Amygdala (tissue), 56 donors: ENCODE measurements around the gene ZNF684.
"Not testable (repeated sequence)": the region's sequence is repeated elsewhere in the genome, so short reads cannot be mapped to it uniquely, and the experiment has no call there.

Experiments used
- DNase-seq, 56 donors: peaks; one replicate each; lab custom pipeline; 2025; lab: John Stamatoyannopoulos, UW

ZNF684 gene

DNA sequence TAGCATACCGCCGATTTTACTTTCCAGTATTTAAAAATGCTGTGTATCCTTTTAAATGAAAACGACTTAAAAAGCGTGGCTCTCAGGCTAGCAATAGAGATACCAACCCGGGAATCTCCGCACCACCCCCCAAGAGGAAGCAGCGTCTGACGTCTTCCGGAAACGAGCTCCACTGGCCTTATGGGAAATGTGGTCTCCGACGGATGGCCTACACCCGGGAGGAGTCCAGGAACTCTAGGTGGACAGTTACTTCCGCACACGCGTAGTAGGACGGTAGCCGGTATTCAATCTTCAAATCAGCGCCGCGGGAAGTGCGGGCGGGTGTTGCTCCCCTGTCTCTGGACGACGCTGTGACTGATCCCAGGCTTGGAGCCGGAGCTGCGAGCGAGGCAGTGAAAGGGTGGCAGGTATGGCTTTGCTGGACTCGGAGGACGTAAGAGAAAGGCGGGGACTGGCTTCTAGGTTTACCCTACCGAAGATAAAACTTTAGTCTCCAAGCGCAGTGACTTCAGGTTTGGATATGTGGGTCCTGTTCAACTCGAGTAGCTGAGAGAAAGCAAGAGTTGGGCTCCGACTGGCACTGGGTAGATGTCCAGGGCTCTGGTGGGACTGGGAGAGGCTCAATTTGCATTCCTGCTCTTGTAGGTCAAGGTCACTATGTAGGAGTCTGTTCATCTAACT is at the start of gene ZNF684:
ZNF684 (plus strand) TSS at position 257 of the 681 bp plus-strand sequence. CDS start 1,530 bp downstream, outside the sequence.
- peak; percentile 52 to 93 (median 83) for DNase-seq

DNA sequence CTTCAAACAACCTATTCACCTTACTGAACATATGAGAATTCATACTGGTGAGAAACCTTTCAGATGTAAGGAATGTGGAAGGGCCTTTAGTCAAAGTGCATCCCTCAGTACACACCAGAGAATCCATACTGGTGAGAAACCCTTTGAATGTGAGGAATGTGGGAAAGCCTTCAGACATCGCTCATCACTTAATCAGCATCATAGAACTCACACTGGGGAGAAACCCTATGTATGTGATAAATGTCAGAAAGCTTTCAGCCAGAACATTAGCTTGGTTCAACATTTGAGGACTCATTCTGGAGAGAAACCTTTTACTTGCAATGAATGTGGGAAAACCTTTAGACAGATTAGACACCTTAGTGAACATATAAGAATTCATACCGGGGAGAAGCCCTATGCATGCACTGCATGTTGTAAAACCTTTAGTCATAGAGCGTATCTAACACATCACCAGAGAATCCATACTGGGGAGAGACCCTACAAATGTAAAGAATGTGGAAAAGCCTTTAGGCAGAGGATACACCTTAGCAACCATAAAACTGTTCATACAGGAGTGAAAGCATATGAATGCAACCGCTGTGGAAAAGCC is 36.0 kb upstream of the ZNF684 start:
- no peak for DNase-seq

DNA sequence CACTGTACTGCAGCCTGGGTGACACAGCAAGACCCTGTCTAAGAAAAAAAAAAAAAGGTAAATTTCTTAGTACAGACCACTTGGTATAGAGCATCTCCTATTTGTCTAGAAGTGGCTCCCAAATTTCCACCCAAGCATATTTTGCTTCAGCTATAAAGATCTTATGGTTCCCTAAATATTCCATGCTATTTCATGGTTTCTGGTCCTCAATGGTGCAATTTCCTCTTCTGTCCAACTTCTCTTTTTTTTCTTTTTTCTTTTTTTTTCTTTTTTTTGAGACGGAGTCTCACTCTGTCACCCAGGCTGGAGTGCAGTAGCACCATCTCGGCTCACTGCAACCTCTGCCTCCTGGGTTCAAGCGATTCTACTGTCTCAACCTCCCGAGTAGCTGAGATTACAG is 28.8 kb upstream of the ZNF684 start:
- DNase-seq, result not testable (repeated sequence)

DNA sequence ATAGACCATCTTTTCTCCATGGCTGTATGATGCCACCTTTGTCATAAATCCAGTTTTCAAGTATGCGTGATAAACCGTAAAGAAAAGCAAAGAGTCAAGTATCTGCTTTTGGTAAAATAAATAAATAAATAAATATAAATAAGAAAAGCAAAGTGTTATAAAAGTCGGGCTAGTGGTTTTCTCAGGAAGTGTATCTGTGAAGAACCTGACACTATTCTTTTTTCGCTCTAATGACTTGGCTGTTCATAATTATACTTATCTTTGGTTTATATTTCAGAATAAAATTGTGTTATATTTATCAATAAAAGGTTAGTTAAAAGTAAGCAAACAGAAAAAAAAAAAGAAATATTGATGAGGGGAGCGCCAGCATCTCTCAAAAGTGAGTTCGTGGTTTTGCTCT is 23.5 kb upstream of the ZNF684 start:
- no peak for DNase-seq

DNA sequence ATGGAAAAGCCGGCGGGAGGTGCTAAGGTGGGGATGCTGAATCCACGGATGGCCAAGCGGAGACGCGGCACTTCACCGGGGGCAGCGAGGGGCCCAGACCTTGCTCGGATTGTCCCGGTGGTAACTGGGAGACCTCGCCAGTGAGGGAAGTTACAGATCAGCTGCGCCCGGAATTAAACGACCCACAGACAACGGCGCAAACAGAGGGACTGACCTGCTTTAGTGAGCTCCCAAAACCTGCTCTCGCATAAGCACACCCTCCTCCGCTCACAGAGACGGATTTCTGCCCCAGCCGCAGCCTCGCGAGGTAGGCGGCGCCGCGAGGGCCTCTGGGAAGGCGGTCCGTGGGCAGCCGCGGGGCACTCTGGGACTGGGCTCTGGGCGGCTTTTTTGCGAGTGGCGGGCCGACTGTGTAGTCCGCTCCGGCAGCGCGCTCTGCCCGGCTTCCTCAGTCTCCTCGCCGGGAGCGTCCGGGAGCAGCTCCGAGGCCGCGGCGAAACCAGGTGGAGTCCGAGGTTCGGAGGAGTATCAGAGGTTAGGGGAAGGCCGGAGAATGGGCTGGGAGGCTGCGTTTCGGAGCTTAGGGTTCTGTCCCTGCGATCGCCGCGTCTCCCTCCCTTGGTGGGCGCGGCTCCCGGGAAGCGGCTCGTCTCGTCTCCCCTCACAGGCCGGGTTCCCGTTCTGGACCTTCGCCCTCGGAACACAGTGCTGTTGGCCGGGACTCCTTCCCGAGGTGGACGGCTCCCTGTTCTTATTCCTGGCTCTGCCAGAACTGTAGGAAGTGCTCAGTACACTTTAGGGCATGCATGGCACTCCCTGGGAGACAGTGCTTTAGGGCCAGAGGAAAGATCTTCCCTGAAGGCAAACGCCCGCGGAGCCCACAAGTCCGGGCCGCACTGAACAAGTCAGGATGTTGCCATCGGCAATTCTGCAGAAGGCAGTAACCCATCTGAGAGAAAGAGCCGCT is 22.8 kb upstream of the ZNF684 start, which contains the start of gene EXO5:
EXO5 (plus strand) TSS at position 393 of the 967 bp plus-strand sequence. CDS start 5,778 bp downstream, outside the sequence.
- peak in 52 of 56 donors; percentile 5 to 84 (median 56) for DNase-seq

DNA sequence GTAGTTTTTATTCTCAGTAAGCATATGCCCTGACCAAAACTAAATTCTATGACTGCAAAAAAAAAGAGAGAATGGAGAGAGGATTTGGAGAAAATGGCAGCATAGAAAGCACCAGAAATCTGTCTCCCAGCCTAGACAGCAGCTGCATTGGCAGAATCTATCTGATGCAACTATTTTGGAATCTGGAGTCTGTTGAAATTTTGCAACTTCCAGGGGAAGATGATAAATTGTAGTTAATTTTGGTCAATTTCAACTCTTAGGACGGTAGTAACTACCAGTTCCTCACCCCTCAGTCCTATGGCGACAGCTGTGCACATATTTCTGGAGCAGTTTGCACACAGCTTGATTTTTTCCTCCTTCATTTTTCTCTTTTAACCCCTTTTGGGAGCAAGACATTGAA is 11.9 kb upstream of the ZNF684 start:
- no peak for DNase-seq

DNA sequence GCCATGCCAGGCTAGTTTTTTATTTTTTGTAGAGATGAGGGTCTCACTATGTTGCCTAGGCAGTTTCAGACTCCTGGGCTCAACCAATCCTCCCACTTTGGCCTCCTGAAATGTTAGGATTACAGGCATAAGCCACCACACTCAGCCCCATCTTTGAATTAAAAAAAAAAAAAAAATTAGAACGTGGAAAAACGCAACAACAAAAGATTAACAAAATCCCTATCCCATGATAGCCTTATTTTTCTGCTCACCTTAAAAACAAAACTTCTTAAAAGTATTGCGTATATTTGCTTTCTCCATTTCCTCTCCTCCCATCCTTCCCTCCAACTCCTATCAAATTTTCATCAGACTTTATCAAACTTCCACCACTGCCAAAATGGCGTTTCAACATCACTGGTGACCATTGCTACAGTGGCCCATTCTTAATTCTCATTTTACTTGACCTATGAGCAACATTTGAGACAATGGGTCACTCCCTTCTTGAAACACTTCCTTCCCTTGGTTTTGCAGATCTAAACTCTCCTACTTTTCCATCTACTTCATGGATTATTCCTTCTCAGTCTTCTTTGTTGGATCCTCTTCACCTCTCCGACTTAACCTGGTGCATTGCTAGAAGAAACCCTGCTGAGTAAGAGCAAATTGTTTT is 579 bp upstream of the ZNF684 start:
- DNase-seq, result no peak

DNA sequence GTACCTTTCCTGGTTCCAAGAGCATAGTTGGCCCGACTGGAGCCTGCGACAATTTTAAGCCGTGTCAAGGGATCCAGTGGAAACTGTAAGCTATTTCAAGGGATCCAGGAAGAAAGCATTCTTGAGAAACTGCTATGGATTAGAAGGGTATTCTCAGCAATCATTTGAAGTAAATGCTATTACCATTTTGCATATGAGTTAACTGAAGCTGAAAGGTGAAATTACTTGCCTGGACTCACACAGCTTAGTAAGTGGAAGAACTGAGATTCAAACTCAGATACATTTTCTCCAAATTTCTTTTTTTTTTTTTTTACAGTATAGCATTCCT is 589 bp downstream of the ZNF684 start:
- no peak for DNase-seq

DNA sequence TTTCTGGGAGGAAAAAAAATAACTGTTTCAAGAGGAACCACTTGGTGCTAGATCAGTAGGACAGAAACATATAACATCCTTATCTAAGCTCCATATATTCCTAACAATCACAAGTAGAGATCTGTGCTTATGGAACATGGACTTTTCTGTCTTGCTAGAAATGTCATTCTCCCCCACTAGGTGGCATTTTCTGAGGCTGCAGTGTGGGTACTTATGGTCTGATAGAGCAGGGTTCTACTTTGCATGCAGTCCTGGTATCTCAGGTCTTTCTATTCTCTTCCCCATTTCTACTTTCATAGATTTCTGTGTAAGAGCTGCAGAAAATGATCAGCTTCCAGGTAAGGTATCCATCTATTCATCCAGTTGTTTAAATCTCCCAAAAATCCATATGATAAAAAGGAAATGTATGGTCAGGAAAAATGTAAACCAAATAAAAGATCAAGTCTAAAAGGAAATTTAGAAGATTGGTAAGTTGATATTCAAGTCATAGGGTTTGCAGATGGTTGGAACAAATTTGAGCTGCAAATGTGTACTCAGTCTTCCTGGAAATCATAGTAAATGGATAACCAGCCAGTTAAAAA is 1.5 kb downstream of the ZNF684 start:
- DNase-seq, result peak in 4 of 56 donors; percentile 2 to 33 (median 16)

DNA sequence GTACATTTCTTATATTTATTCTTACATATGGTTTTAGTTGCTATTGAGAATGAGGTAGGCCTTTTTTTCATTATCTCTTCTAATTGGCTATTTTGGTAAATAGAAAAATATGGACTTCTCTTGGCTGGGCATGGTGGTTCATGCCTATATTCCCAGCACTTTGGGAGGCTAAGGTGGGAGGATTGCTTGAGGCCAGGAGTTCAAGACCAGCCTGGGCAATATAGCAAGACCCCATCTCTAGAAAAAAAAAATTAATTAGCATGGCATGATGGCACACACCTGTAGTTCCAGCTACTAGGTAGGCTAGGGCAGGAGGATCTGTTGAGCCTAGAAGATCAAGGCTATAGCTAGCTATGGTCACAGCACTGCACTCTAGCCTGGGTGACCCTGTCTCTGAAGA is 3.2 kb downstream of the ZNF684 start:
- DNase-seq, result no peak

DNA sequence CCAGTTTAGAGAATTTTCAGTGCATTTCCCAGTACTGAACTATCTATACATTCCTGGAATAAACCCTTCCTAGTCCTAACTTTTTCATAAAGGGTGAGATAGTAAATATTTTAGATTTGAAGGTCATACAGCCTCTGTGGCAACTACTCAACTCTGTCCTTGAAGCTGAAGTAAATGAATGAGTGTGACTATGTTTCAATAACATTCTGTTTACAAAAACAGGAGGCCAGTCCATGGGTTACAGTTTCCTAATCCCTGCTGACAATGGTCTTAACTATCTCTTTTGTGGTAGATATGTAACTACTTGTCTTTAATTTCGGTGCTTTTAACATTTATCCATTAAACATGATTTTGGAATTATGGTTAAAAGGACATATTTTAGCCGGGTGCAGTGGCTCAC is 4.3 kb downstream of the ZNF684 start:
- no peak for DNase-seq

DNA sequence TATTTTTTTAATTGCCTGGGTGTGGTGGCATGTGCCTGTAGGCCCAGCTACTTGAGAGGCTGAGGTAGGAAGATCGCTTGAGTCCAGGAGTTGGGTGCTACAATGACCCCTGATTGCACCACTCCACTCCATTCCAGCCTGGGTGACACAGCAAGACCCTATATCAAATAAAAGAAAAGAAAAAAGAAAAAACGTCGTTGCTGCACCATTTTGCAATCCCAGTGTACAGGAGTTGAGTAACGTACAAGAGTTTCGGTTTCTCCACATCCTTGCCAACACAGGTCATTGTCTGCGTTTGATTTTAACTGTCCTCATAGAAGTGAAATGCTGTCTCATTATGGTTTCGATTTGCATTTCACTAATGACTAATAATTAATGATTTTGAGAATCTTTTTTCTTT is 7.9 kb downstream of the ZNF684 start:
- no peak for DNase-seq

DNA sequence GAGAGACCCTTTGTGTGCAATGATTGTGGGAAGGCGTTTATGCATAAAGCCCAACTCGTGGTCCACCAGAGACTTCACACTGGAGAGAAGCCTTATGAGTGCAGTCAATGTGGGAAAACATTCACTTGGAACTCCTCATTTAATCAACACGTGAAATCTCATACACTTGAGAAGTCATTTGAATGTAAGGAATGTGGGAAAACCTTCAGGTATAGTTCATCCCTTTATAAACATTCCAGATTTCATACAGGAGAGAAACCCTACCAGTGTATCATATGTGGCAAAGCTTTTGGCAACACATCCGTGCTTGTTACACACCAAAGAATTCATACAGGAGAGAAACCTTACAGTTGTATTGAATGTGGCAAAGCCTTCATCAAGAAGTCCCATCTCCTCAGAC is 15.5 kb downstream of the ZNF684 start:
- no peak for DNase-seq

DNA sequence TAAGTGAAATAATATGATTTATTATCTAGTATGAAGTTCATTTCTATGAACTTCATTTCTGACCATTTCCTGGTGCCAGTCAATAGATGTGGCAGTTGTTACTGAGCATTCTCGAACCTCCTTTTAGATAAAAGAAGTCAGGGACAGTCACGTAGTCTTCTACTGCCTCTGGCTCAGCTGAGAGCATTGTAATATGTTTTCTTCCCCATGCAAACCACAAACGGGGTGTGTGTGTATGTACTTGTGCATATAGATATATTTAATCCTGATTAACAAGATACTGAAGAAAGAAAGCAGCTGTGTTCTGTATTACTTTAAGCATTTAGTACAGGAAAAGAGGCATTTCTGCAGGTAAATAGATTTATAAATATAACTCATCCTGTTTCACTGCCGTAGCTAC is 21.6 kb downstream of the ZNF684 start:
- no peak for DNase-seq

DNA sequence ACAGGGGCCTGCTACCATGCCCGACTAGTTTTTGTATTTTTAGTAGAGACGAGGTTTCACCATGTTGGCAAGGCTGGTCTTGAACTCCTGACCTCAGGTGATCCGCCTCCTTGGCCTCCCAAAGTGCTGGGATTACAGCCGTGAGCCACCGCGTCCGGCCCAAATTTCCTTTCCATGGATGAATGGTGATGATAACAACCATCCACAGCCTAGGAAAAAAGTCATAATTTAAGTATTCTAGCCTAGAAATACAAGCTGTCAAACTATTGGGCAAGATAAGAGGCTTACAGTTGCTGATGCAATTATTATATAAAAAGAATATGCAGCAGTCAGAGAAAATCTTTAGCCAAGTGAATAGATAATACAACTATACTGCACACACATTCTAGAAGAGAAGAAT is 23.4 kb downstream of the ZNF684 start:
- not testable (repeated sequence) for DNase-seq

DNA sequence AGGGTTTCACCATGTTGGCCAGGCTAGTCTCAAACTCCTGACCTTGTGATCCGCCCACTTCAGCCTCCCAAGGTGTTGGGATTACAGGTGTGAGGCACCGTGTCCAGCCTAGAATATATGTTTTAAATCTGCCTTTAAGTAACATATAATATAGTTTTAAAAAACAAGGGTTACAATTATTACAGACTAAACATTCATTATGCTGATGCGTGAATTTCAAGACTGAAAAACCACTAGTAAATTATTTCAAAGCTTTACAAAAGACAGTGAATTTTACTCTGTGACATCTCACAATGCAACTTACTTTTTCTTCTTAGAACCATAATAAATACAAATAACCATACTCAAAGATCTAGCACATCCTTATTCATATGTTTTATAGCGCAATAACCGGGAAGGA is 24.7 kb downstream of the ZNF684 start:
- no peak for DNase-seq

DNA sequence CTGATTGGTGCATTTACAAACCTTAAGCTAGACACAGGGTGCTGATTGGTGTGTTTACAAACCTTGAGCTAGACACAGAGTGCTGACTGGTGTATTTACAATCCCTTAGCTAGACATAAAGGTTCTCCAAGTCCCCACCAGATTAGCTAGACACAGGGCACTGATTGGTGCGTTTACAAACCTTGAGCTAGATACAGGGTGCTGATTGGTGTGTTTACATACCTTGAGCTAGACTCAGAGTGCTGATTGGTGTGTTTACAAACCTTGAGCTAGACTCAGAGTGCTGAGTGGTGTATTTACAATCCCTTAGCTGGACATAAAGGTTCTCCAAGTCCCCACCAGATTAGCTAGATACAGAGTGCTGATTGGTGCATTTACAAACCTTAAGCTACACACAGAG is 26.8 kb downstream of the ZNF684 start:
- not testable (repeated sequence) for DNase-seq

DNA sequence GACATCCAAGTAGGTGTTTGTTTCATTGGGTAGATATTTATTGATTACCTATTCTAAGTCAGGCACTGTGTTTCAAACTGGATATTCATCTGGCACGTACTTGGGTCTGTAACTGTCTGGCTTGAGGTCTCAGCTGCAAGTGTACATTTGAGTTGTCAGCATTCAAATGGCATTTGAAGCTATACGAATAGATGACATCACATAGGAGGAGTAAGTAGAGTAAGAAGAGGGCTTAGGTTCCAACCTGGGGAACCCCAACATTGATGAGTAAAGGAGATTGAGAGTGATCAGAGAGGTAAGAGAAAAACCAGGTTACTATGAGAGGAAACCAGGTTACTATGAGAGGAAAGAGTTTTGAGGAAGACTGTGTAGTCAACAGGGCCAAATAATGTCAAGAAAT is 30.7 kb downstream of the ZNF684 start:
- no peak for DNase-seq

DNA sequence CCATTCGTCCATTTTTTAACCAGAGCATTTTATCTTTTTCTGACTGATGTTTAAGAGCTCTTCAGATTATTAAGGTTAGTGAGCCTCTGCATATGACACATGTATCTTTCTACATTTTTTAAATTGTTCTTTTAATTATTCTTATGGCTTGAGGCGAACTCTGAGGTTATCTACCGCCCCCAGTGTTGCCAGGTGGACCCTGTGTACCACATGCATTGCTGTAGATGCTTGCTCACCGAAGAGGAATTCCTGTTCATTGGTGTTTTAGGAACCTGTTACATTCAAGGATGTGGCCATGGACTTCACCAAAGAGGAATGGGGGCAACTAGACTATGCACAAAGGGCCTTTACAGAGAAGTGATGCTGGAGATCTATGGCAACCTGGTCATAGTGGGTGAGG is 31.8 kb downstream of the ZNF684 start:
- no peak for DNase-seq

DNA sequence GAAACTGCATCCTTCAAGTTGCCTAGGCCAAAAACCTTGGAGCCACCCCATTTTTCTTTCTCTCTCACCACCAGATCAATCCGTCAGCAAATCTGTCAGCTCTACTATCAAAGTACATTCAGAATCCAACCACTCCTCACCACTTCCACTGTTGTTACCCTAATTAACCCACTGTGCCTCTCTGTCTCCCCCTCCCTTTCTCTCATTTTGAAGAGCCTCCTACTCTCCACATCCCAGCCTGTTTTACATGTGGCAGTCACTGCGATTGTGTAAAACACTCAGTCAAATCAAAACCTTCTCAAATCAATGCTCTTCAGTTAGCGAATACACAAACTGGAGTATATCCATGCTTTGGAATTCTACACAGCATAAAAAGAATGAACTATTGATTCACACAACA is 33.1 kb downstream of the ZNF684 start:
- no peak for DNase-seq
